ENCODE measurements around the gene USH1G. TPM values are rescaled to one million over a fixed set of nuclear protein-coding genes. Genes with fewer than 3 reads are reported as not detected.

USH1G gene
- total RNA-seq = under 0.01 TPM in 2 replicates

GRCh38 chr17:74922694-74923537 is at the start of gene USH1G:
TSS of gene USH1G (minus strand) at chr17:74923255. CDS start at chr17:74923073, 182 bp downstream.

GRCh38 chr17:74972107-74972972 is 49.3 kb upstream of the USH1G start, which contains the start of gene HID1:
TSS of gene HID1 (minus strand) at chr17:74972759. CDS start at chr17:74972656, 103 bp downstream.

GRCh38 chr17:74935585-74936469 is 12.8 kb upstream of the USH1G start, which contains the start of gene OTOP3:
TSS of gene OTOP3 (plus strand) at chr17:74935898. CDS start at chr17:74935922, 24 bp downstream.

GRCh38 chr17:74924250-74924948 is 1.3 kb upstream of the USH1G start, which contains the start of gene OTOP2:
TSS of gene OTOP2 (plus strand) at chr17:74924273. CDS start at chr17:74924633, 360 bp downstream.

GRCh38 chr17:74892974-74893911 is 29.8 kb downstream of the USH1G start, which contains the start of gene FADS6:
TSS of gene FADS6 (minus strand) at chr17:74893633. CDS start at chr17:74893595, 38 bp downstream.

GRCh38 chr17:74872313-74873036 is 50.6 kb downstream of the USH1G start, which contains the start of gene FDXR:
TSS of gene FDXR (minus strand) at chr17:74872994. CDS start at chr17:74872944, 50 bp downstream.

Other genes with a start within 250 kb of the USH1G start
- gene CD300LF, start 210.3 kb downstream of the USH1G start, total RNA-seq = not detected in 2 replicates
- gene RAB37, start 186.0 kb downstream of the USH1G start, total RNA-seq = 0.83 and 0.87 TPM in 2 replicates
- gene NHERF1, start 174.6 kb downstream of the USH1G start, total RNA-seq = 10.6 and 12.4 TPM in 2 replicates
- 38.3 and 44.2 TPM in 2 replicates for gene NAT9, start 146.9 kb downstream of the USH1G start, total RNA-seq
- gene GRIN2C, start 63.4 kb downstream of the USH1G start, total RNA-seq = under 0.01 and 1.3 TPM in 2 replicates
- gene FDXR, start 50.3 kb downstream of the USH1G start, total RNA-seq = 42.2 and 121 TPM in 2 replicates
- not detected in 2 replicates for gene FADS6, start 29.6 kb downstream of the USH1G start, total RNA-seq
- gene OTOP2, start 1.0 kb upstream of the USH1G start, total RNA-seq = not detected in 2 replicates
- not detected in 2 replicates for gene OTOP3, start 12.6 kb upstream of the USH1G start, total RNA-seq
- gene HID1, start 49.5 kb upstream of the USH1G start, total RNA-seq = 0.29 and 0.66 TPM in 2 replicates
- 12.7 and 21.2 TPM in 2 replicates for gene CDR2L, start 64.4 kb upstream of the USH1G start, total RNA-seq
- gene MRPL58, start 89.4 kb upstream of the USH1G start, total RNA-seq = 22.8 and 46.1 TPM in 2 replicates
- gene ATP5PD, start 123.7 kb upstream of the USH1G start, total RNA-seq = 279 and 530 TPM in 2 replicates
- gene KCTD2, start 124.0 kb upstream of the USH1G start, total RNA-seq = 20.5 and 27.3 TPM in 2 replicates
- 9.2 and 27.8 TPM in 2 replicates for gene SLC16A5, start 164.7 kb upstream of the USH1G start, total RNA-seq
- gene ARMC7, start 186.7 kb upstream of the USH1G start, total RNA-seq = 2.9 and 5.3 TPM in 2 replicates
- 32.1 and 80.4 TPM in 2 replicates for gene NT5C, start 208.5 kb upstream of the USH1G start, total RNA-seq
- 55.7 and 168 TPM in 2 replicates for gene JPT1, start 231.3 kb upstream of the USH1G start, total RNA-seq